TTC549 (cell line): ENCODE measurements around the gene PTGES3.

Source experiments
- FAIRE-seq: peaks from 2 replicates; lab custom pipeline; 2012; peaks lifted over from hg19 to GRCh38; lab: Jason Lieb, UNC

The PTGES3 gene

DNA sequence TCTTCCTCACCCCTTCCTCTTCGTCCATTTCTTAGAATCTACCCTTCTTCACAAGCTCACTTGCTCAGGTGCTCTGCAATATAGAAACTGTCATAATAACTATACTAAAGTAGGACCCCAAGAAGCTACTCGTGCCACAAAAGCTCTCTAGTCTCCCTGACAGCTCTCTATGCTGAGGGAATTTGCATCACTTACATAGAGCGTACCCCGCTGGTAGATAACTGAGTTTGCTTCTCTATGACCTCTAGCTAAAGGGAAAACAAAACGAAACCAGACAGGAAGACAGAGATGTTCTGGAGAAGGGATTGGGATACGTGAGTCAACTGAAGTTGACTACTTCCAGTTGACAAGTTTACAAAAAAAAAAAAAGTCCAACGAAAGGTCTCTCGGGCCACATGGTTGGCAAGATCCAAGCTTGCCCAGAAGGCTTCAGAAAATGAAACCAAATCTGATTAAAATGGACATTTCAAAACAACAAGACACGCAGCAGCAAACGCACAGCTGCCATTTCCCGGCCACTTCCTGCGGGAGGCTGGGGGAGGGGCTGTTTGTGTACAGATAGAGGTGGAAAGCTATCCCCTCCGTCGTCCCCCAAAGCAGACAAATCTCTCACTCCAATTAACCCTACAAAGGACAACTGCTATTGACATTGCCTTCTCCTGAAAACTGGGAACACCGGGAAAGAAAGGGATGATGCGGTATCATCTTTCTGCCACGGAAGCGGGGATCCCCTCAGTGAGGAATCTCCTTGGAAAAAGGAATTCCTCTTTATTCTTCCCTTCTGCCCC is 59.2 kb downstream of the PTGES3 start:
- no peak for FAIRE-seq

DNA sequence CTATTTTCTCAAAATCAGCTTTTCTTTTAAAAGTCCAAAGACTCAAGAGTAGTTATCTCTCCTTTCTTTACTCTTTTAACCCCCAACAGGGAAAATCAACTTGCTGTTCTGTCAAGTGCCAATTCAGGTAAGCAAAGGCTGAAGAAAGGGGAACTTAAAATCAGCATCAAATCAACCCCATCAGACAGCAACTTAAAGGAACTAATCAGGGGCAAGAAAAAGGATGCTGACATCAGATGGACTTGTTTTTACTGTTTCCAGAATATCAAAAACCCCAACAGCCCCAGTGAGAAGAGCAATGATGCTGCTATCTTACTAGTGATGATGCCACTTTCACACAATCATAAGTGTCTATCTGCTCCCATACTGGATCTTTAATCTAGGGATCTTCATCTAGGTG is 61.4 kb downstream of the PTGES3 start:
- no peak for FAIRE-seq

- no peak for FAIRE-seq
These were observed 65.5 kb downstream of the PTGES3 start for GRCh38 chr12:56622535-56622934.

- no peak for FAIRE-seq
These were observed 71.2 kb downstream of the PTGES3 start for GRCh38 chr12:56616925-56617324.

- FAIRE-seq, result no peak
These were observed 71.8 kb downstream of the PTGES3 start for GRCh38 chr12:56616244-56616643.

GRCh38 chr12:56614627-56615026 is 73.5 kb downstream of the PTGES3 start:
- no peak for FAIRE-seq
